HepG2 (cell line): ENCODE data around the gene PSEN2.

Source experiments
- CBX5 ChIP-seq: sonication (generic); formaldehyde crosslinking; IDR thresholded peaks from 2 replicates; pipeline ENCODE4 v1.4.0; 2020; ENCODE audit warnings: missing genetic modification reagents, borderline replicate concordance
- POLR2A ChIP-seq, 2 experiments: IDR thresholded peaks; 2 replicates each; pipeline ENCODE4 v1.6.1; 2011; ENCODE audit warnings: low read depth in 2 of 2, low read length in 2 of 2, mild to moderate bottlenecking in 1 of 2, moderate library complexity in 1 of 2; ENCODE audit not compliant: insufficient read depth in 1 of 2
- ZBTB20 ChIP-seq: sonication (generic); formaldehyde crosslinking; IDR thresholded peaks from 2 replicates; pipeline ENCODE4 v1.8.1; 2023; ENCODE audit warnings: missing genetic modification reagents, low read depth, mild to moderate bottlenecking, borderline replicate concordance
- ZNF460 ChIP-seq: sonication (generic); formaldehyde crosslinking; IDR thresholded peaks from 2 replicates; pipeline ENCODE4 v1.5.1; 2020; ENCODE audit warnings: missing genetic modification reagents, mild to moderate bottlenecking, borderline replicate concordance
- TF ChIP-seq, protein P1 (sequence below): sonication (generic); formaldehyde crosslinking; conservative IDR thresholded peaks from 2 replicates; pipeline ENCODE4 v1.5.0; 2020; ENCODE audit warnings: missing genetic modification reagents
- TF ChIP-seq, protein P2 (sequence below): sonication (generic); formaldehyde crosslinking; IDR thresholded peaks from 2 replicates; pipeline ENCODE4 v1.4.0; 2020; ENCODE audit warnings: mild to moderate bottlenecking, missing genetic modification reagents

DNA sequence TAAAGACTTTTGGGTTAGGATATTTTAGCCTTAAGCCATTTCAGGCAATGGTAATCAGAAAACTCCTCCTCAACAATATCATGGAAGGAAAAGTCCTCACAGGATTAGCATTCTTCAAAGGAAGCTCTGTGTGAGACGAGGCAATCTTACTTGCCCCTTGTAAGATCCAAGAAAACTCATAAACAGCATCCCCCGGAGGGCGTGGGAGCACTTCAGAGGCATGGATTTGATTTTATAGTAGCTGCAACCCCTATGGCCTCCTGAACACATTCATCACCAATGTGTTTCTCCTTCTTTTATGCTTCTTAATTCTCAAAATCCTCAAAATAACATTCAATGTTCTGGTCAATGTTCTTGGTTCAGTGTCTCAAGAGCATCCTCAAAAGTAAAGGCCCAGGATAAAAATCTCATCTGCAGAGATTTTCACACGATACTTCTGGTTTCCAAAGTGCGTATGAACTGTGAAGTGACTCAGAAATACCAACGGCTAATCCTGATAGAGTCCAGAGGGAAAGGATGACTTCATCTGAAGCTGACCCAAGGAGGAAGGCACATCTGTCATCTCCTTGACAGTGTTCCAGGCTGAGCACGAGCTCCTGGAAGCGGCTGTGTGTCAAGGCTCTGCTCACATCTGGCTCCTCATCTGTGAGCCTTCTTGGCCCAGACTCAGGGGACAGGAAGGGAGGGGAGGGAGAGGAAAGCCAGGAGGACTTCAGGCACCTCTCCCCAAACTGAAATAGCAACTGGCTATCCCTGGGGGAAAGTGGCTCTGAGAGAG is 49.3 kb upstream of the PSEN2 start:
- TF ChIP-seq ZNF460 (CRISPR knock-in tag) (no peak), CBX5 (CRISPR knock-in tag) (no peak), ZBTB20 (no peak), POLR2A (IDR thresholded peaks at IDR 0.05; ENCODE audit: insufficient read depth in 1 of 2, low read depth in 2 of 2, low read length in 2 of 2) (no peak)
- TF ChIP-seq, protein P1, sequence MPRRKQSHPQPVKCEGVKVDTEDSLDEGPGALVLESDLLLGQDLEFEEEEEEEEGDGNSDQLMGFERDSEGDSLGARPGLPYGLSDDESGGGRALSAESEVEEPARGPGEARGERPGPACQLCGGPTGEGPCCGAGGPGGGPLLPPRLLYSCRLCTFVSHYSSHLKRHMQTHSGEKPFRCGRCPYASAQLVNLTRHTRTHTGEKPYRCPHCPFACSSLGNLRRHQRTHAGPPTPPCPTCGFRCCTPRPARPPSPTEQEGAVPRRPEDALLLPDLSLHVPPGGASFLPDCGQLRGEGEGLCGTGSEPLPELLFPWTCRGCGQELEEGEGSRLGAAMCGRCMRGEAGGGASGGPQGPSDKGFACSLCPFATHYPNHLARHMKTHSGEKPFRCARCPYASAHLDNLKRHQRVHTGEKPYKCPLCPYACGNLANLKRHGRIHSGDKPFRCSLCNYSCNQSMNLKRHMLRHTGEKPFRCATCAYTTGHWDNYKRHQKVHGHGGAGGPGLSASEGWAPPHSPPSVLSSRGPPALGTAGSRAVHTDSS, result no peak
- TF ChIP-seq, protein P2, sequence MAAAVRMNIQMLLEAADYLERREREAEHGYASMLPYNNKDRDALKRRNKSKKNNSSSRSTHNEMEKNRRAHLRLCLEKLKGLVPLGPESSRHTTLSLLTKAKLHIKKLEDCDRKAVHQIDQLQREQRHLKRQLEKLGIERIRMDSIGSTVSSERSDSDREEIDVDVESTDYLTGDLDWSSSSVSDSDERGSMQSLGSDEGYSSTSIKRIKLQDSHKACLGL (CRISPR knock-in tag), result no peak
